Fibroblast of villous mesenchyme (primary cell): ENCODE data around the gene RIC8A. TPM values are rescaled to one million over a fixed set of nuclear protein-coding genes. Genes with fewer than 3 reads are reported as not detected.
"Not testable (repeated sequence)": the region's sequence is repeated elsewhere in the genome, so short reads cannot be mapped to it uniquely, and the experiment has no call there.

Source experiments
- DNase-seq: peaks from one replicate; pipeline ENCODE4 v3.0.0-alpha.2; 2010; ENCODE audit warnings: low read depth
- H3K4me3 ChIP-seq: 2 replicates; pipeline ENCODE4 v1.5.1; 2011; ENCODE audit warnings: low read depth, mild to moderate bottlenecking, low read length
- total RNA-seq: library from RNA; depleted of rRNA; stranded (reverse); fragments of >200 nt; gene quantifications from 2 replicates; pipeline ENCODE4 v1.2.3, GENCODE V29; 2012
- TF ChIP-seq, protein P1 (sequence below): IDR thresholded peaks from 2 replicates; pipeline ENCODE4 v1.5.1; 2012; ENCODE audit warnings: low read depth, mild to moderate bottlenecking, low read length; ENCODE audit not compliant: insufficient read depth

RIC8A gene
- total RNA-seq, 1 donor: 167 TPM

DNA sequence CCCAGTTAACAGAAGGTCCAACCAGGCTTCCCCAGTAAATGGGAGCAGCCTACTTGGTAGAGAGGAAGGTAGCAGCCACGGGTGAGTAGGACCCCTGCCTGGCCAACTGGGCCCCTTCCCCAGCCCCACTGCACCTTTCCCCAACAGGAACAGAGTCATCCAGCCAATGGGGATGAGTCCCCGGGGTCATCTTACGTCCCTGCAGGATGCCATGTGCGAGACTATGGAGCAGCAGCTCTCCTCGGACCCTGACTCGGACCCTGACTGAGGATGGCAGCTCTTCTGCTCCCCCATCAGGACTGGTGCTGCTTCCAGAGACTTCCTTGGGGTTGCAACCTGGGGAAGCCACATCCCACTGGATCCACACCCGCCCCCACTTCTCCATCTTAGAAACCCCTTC is 6.6 kb downstream of the RIC8A start:
- no peak overlapping the region for H3K4me3 ChIP-seq
- TF ChIP-seq, protein P1, sequence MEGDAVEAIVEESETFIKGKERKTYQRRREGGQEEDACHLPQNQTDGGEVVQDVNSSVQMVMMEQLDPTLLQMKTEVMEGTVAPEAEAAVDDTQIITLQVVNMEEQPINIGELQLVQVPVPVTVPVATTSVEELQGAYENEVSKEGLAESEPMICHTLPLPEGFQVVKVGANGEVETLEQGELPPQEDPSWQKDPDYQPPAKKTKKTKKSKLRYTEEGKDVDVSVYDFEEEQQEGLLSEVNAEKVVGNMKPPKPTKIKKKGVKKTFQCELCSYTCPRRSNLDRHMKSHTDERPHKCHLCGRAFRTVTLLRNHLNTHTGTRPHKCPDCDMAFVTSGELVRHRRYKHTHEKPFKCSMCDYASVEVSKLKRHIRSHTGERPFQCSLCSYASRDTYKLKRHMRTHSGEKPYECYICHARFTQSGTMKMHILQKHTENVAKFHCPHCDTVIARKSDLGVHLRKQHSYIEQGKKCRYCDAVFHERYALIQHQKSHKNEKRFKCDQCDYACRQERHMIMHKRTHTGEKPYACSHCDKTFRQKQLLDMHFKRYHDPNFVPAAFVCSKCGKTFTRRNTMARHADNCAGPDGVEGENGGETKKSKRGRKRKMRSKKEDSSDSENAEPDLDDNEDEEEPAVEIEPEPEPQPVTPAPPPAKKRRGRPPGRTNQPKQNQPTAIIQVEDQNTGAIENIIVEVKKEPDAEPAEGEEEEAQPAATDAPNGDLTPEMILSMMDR: no peak
- no peak for DNase-seq

DNA sequence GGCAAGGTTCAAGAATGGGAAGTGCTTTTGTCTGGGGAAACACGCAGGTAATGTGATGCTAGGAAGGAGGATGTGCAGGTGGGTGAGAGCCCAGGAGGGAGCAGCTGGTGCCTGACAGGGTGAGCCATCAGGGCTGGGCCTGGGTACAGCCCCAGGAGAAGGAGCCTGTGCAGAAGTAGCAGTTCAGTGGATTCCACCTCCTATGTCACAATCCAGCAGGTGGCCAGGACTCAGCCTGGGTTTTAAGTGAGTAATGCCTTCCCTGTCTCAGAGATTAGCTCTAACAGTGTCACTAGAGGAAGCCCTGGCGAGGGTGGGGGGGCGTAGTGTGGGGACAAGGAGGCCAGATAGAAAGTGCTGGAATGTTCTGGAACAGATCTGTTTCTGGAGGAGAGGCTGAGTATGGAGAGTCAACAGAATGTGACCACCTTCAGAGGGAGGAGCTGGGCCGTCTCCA is 8.1 kb downstream of the RIC8A start:
- no peak overlapping the region for H3K4me3 ChIP-seq
- TF ChIP-seq, protein P1: no peak
- DNase-seq: no peak

DNA sequence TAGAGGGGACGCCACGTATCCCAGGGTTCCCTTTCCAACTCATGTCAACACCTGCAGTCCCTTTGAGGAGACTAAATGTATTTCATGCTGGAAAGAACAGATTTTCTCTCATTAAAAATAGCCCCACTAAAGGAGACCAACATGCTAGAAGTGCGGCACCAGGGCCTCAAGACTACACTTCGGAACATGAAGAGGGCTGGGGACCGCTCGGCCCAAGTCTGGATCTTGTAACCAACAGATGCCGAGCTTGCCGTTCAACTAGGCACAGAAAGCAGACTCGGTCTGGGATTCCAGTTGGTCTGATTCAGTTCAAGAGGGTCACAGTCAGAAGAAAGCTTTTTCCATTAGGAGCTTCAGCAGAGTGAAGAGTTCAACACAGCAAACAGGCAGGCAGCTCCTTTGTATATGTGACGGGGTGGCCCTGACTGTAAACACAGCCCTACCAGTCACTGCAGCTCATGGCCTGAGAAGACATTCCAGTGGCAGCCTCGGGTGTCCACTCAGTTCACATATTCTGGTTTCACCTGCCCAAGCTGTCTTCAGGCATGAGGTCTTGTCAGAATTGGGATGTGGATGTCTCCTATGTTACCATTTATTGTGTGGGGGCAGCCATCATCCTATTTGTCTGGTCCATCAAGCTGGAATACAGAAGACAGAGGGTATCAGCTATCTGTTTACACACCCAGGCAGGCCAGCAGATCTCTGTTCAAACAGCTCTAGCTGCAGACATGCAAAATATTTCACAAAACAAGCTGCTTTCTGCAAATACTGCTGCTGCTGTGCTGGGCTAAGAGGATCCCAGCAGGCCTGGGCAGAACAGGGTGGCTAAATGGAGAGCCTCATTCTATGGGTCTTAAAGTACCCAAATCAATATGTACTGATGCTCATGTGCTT is 8.8 kb downstream of the RIC8A start:
- TF ChIP-seq, protein P1: no peak
- no peak overlapping the region for H3K4me3 ChIP-seq
- DNase-seq: no peak

DNA sequence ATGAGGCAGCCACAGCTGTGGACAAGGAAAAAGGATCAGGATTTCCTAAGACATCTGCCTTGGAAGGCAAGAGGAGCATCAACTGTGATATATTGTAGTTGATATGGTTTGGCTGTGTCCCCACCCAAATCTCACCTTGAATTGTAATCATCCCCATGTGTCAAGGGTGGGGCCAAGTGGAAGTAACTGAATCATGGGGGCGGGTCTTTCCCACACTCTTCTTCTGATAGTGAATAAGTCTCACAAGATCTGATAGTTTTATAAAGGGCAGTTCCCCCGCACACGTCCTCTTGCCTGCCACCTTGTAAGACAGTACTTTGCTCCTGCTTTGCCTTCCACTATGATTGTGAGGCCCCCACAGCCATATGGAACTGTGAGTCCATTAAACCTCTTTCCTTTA is 10.2 kb downstream of the RIC8A start:
- DNase-seq: no peak
- TF ChIP-seq, protein P1: no peak

DNA sequence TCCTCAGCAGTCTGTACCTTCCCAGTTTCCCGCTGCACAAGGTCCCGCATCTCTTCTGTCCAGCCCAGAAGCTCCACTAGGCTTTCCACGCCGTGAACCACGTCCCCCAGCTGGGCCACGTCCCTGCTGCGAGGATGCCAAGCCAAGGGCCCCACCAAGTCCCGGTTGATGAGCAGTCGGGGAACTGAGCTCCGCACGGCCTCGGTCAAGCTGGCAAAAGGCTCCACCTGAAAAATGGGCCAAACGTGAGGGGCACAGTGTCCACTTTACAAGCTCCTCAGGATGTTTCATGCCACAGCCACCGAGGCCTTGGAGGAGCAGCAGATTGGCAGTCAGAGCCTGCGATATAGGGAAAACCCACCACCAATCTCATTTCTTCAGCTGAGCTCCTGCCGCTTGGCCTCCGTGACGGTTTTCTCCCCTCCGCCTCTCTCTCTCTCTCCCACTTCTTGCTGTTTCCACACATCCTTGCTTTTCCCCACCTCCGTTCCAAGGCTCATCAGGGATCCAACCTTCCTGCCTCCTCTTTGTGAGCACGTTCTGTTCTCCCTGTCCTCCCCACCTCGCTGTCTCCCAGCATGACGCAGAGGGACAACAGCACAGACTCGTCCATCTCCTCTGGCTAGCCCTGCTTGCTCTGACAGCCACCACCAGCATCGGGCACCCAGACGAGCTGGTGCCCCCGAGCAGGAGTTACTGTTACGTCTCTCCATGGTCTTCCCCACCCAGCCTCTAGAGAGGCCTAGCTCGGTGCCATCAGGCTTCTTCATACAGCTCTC is 11.5 kb downstream of the RIC8A start:
- H3K4me3 ChIP-seq: no peak overlapping the region
- TF ChIP-seq, protein P1: no peak
- DNase-seq: no peak

More for the DNA sequence above, 10.2 kb downstream of the RIC8A start:
- H3K4me3 ChIP-seq: no peak overlapping the region

DNA sequence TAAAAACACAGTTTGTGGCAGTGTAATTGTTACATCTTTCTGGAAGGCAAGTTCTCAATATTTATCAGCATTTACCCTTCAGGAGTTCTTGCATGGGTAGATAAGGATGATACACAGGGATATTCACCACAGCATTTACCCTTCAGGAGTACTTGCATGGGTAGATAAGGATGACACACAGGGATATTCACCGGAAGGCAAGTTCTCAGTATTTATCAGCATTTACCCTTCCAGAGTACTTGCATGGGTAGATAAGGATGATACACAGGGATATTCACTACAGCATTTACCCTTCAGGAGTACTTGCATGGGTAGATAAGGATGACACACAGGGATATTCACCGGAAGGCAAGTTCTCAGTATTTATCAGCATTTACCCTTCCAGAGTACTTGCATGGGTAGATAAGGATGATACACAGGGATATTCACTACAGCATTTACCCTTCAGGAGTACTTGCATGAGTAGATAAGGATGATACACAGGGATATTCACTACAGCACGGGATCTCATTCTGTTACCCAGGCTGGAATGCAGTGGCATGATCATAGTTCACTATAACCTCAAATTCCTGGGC is 13.2 kb downstream of the RIC8A start:
- not testable (repeated sequence) for H3K4me3 ChIP-seq, DNase-seq

DNA sequence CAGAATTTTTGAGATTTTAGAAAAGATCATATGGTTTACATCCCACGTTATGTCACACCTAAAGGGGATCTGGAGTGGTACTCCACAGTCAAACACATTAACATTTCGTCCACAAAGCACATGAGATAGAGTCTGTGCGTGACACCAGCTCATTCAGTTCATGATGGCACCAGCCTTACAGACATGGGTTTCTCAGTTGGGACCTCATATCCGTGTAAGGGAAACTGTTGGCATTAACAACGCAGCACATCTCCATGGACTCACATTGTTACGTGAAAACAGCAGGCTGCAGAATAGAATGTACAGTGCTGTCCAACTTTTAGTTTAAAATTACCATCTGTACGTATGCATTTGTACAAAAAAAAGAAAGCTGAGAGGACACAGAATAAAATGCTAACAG is 14.0 kb downstream of the RIC8A start:
- H3K4me3 ChIP-seq: no peak overlapping the region
- DNase-seq: no peak
- TF ChIP-seq, protein P1: no peak
